GM12892 (cell line): ENCODE results near the gene ARV1.
"Not testable (repeated sequence)": the region's sequence is repeated elsewhere in the genome, so short reads cannot be mapped to it uniquely, and the experiment has no call there.

Source experiments
- DNase-seq: peaks from one replicate; pipeline ENCODE4 v3.0.0; 2011; ENCODE audit not compliant: insufficient read length
- FAIRE-seq: peaks from 2 replicates; lab custom pipeline; 2011; peaks lifted over from hg19 to GRCh38; lab: Jason Lieb, UNC
- POLR2A ChIP-seq: IDR thresholded peaks from 2 replicates; pipeline ENCODE4 v1.6.1; 2011; ENCODE audit warnings: low read depth, low read length, control low read depth
- POLR2AphosphoS5 ChIP-seq: IDR thresholded peaks from 2 replicates; pipeline ENCODE4 v1.6.1; 2011; ENCODE audit warnings: low read depth, low read length, control low read depth
- TAF1 ChIP-seq: IDR thresholded peaks from 2 replicates; pipeline ENCODE4 v1.6.1; 2011; ENCODE audit warnings: low read depth, mild to moderate bottlenecking, control low read depth, low read length, borderline replicate concordance

The ARV1 gene

DNA sequence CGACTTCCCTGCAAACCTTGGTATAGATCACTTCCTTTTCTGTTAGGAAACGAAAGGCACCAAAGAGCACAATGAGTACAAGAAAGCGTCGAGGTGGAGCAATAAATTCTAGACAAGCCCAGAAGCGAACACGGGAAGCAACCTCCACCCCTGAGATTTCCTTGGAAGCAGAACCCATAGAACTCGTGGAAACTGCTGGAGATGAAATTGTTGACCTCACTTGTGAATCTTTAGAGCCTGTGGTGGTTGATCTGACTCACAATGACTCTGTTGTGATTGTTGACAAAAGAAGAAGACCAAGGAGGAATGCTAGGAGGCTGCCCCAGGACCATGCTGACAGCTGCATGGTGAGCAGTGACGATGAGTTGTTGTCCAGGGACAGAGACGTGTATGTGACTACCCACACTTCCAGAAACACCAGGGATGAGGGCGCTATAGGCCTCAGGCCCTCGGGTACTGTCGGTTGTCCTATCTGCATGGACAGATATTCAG lies 42.7 kb downstream of the ARV1 start:
- TF ChIP-seq POLR2AphosphoS5: no peak
- TF ChIP-seq POLR2A: no peak
- no peak for TF ChIP-seq TAF1
- no peak for DNase-seq
- FAIRE-seq: no peak

DNA sequence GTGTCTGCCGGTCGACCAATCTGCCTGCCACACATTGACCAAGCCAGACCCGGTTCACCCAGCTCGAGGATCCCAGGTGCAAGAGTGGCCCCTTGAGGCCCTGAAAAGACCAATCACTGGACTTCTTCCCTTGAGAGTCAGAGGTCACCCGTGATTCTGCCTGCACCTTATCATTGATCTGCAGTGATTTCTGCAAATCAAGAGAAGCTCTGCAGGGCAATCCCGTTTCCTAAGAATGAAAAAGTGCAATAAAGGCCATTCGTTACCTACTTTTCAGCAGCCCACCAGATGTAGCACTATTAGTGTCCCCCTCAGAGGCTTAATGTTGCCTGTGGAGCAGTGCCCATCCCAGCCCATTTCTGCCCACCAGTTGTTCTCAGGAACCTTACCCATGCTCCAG lies 43.6 kb downstream of the ARV1 start:
- not testable (repeated sequence) for DNase-seq, FAIRE-seq

DNA sequence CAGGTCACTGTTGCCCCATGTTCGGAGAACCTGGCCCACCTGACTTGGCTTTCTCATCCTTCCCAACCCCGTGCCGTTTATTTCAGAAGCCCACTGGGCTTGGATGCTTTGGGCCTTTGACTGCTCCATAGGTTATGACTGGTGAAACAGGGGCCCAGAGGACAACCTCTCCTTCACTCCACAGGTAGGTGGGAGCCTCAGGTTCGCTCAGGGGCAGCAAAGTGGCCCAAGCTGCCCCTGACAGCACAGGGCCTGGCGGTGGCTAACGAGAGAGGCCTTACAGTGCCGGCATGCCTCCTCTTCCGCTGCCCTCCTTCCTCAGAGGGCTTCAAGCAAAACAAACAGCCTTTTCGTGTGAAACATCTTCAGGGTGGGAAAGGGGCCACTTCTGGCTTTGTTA lies 44.3 kb downstream of the ARV1 start:
- TF ChIP-seq TAF1: no peak
- no peak for TF ChIP-seq POLR2A
- no peak for TF ChIP-seq POLR2AphosphoS5
- FAIRE-seq (no peak), DNase-seq (no peak)

DNA sequence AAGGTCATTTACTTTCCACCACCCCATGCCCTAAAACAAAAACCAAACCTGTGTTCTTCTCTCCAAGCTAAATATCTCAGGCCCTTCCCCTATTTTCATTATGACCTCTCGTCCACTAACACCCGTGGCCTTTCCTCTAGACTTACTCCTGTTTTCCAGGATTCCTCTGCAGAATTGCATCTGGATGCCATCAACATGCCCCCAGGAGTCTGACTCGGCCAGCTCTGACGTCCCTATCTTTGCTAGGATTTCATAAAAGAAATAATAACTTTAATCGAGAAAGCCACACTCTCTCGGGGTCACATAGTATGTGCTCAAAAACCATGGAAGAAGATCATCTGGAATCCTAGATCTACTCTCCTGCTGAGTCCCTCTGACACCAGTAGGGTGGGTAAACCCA lies 47.7 kb downstream of the ARV1 start:
- TF ChIP-seq TAF1: no peak
- TF ChIP-seq POLR2A: no peak
- no peak for TF ChIP-seq POLR2AphosphoS5
- DNase-seq (no peak), FAIRE-seq (no peak)

DNA sequence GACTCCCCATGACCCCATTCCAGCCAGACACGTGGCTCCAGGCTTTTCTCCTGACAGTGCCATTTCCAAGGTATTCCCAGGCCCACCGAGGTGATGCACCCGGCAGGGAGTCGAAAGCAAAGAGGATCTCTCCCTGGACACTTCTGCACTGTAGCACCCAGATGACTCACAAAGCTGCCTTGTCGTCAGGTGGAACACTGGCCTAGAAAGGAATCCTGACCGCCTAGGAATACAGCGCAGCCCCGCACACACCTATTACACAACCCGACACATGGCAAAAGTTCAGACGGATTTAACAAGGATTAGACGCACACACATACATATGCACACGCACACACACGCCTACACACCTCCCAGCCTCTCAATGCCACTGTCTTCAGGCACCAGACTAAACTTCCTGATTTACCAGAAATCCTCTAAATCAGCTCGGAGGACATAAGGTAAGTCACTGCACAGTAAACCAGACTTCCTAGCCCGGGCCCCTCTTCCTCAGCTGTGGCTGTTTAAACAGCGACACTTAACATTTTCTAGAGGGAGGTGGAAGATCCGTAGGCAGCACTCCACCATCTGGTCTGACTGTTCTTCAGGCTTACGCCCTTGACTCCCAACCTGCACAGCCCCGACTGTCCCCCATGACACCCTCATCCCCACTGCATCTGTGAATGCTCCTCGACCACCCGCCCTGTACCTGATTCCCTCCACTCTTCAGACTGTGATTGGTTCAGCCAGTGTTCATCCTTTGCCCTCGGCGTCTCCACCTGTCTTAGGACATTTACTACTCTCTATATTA lies 48.4 kb downstream of the ARV1 start:
- no peak for DNase-seq
- no peak for FAIRE-seq
- no peak for TF ChIP-seq POLR2AphosphoS5
- TF ChIP-seq TAF1: no peak
- TF ChIP-seq POLR2A: no peak

DNA sequence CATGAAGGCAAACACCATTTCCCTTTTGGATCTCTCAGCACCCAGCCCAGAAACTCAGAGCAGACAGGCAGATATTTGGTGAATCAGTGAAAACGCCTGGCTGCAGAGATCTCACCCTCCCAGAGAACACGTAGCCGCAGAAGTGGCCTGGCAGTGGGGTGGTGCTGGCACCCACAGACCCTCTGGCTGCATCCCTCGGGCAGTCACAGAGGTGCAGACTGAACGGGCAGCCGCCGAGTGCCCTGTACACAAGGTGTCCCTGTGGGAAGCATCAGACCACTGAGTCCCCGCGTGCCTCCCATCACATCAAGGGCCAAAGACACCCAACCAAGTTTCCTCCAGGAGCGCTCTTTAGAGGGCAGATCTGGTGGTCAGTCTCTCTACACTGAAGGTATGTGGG lies 49.1 kb downstream of the ARV1 start:
- no peak for FAIRE-seq
- no peak for DNase-seq
- TF ChIP-seq POLR2A (no peak), TAF1 (no peak), POLR2AphosphoS5 (no peak)

DNA sequence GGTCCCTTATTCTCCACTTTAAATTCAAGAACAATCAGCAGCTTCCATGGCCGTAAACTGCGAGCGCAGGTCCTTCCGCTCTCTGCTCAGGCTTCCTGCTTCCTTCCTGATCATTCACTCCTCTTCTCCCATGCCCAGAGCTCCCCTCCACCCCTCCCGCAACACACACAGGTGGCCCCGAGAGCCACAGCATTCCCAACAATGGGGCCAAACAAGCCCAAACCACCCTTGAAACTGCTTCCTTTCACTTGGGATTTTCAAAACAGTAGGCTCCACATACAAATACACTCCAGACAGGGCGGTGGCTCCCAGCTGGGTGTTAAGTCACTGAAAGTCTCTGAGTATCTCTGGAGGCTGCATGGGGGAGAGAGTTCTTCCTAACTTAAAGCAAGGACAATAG lies 49.8 kb downstream of the ARV1 start:
- FAIRE-seq (no peak), DNase-seq (no peak)
- TF ChIP-seq POLR2AphosphoS5: no peak
- TF ChIP-seq TAF1: no peak
- no peak for TF ChIP-seq POLR2A

DNA sequence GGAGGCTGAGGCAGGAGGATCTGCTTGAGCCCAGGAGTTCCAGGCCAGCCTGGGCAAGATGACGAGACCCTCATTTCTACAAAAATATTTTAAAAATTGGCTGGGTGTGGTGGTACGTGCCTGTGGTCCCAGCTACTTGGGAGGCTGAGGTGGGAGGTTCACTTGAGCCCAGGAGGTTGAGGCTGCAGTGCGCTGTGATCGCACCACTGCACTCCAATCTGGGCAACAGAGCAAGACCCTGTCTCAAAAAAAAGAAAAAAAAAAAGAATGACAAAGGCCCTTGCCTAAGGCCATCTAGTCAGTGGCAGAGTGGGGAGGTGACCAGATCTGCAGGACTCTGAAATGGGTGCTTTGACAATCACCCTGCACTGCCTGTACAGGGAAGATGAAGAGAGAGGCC lies 50.4 kb downstream of the ARV1 start:
- not testable (repeated sequence) for FAIRE-seq

DNA sequence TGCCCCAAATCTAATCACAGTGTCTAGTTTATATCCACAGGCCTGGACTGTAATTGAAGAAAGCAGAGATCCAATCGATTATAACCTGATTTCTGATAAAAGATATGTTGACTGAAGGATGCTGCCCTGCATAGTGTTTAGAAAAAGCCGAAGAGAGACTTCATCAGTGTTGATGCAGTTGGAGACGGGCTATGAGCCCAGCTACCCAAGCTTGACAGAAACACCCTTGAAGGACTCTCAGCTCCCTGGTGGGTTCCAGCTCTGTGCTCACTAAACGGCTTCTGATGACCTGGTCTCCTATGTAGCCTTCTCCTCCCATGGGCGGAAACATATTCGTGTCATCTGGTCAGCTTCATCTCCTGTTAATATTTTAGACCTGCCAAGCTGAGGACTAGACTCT lies 50.9 kb downstream of the ARV1 start:
- no peak for TF ChIP-seq POLR2AphosphoS5
- no peak for TF ChIP-seq POLR2A
- no peak for TF ChIP-seq TAF1
- FAIRE-seq (no peak), DNase-seq (no peak)

More for the DNA sequence above, 50.4 kb downstream of the ARV1 start:
- DNase-seq: not testable (repeated sequence)

DNA sequence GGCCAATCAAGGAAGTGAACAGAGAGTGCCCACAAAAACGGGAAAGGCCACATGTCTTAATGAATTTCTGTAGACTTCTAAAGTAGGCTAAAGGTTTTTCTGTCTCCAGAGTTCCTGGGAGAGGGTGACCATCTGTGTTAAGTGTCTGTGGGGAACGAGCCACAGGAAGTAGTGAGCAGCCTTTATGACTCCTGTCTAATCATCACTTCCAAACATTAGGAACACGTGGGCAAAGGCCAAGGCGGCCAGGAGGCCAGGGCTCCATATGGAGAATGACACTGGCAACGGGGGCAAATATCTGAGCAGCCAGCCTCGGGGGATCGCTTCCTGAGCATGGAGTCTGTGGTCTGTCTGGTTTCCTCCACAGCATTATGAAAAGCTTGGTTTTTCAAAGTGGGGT lies 54.1 kb downstream of the ARV1 start:
- FAIRE-seq: no peak
- no peak for DNase-seq
- TF ChIP-seq POLR2A (no peak), POLR2AphosphoS5 (no peak), TAF1 (no peak)

DNA sequence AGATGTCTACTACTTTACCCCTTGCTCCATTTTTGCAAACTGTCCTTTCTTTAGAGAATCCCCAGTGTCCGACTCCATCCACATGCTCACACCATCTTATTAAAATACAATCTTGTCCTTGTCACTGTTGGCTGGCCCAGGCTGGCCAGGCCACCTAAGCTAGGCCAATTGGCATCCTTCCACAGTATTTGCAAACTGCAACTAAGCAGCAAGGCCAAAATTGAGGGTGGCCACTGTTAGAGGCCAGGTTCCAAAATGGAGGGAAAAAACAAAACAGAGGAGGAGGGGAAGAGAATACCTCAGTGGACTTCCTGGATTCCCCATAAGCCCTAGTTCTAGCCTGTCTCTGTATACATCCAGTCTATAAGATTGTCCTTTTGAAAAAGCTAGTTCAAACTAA lies 56.9 kb downstream of the ARV1 start:
- TF ChIP-seq POLR2AphosphoS5 (no peak), TAF1 (no peak), POLR2A (no peak)
- DNase-seq (no peak), FAIRE-seq (no peak)

DNA sequence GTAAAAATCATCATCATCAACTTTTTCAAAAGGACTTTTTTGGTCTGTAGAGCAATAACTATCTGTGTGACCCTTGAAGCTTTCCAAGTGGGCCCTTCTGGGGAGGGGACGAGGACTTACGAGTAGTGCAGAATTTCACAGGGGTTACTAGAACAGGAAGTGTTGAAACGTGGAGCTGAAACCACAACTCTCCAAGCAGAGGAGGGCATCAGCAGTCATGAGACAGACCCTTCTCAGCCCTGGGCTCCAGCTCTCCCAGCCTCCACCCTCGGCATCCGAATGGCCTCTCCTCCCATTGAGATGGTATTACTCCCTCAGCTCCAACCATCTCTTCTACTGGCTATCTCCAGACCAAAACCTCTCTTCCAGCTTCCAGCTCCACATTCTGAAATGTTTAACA lies 57.5 kb downstream of the ARV1 start:
- no peak for DNase-seq
- TF ChIP-seq POLR2A: no peak
- no peak for TF ChIP-seq TAF1
- TF ChIP-seq POLR2AphosphoS5: no peak
- FAIRE-seq: no peak
